Mesendoderm (in vitro differentiated cells): Measurements from ENCODE around the gene LDHD.
A peak's percentile ranks its signal among the peaks of the same experiment; 100 is the strongest.
"Not testable (repeated sequence)": the region's sequence is repeated elsewhere in the genome, so short reads cannot be mapped to it uniquely, and the experiment has no call there.

Source experiments
- DNase-seq: peaks from one replicate; pipeline ENCODE4 v3.0.0; 2013
- H2AK5ac ChIP-seq: 2 replicates; pipeline ENCODE4 v1.6.1; 2013; ENCODE audit warnings: low read length, inconsistent platforms
- H2BK120ac ChIP-seq: 2 replicates; pipeline ENCODE4 v1.6.1; 2013; ENCODE audit warnings: low read depth, mild to moderate bottlenecking, low read length, moderate library complexity, mixed read lengths
- H2BK15ac ChIP-seq: replicated peaks from 2 replicates; pipeline ENCODE4 v1.6.1; 2013; ENCODE audit warnings: low read depth, mild to moderate bottlenecking, moderate library complexity
- H2BK5ac ChIP-seq: 2 replicates; pipeline ENCODE4 v1.6.1; 2013; ENCODE audit warnings: low read length, inconsistent platforms
- H3K18ac ChIP-seq: 2 replicates; pipeline ENCODE4 v1.6.1; 2013; ENCODE audit warnings: mild to moderate bottlenecking, low read length, mixed read lengths
- H3K23ac ChIP-seq: one replicate; pipeline ENCODE4 v1.6.1; 2013; ENCODE audit warnings: low read length
- H3K27ac ChIP-seq: 2 replicates; pipeline ENCODE4 v1.5.1; 2013; ENCODE audit warnings: low read depth, mild to moderate bottlenecking, inconsistent platforms, low read length, moderate library complexity
- H3K27me3 ChIP-seq: 2 replicates; pipeline ENCODE4 v1.6.1; 2013; ENCODE audit warnings: low read length, control low read depth, mild to moderate bottlenecking, inconsistent platforms; ENCODE audit not compliant: insufficient read depth, poor library complexity
- H3K36me3 ChIP-seq: 2 replicates; pipeline ENCODE4 v1.6.1; 2013; ENCODE audit warnings: low read length, inconsistent platforms; ENCODE audit not compliant: control insufficient read depth, insufficient read depth
- H3K4ac ChIP-seq: one replicate; pipeline ENCODE4 v1.6.1; 2013; ENCODE audit warnings: low read depth, mild to moderate bottlenecking, low read length, moderate library complexity
- H3K4me1 ChIP-seq: 2 replicates; pipeline ENCODE4 v1.6.1; 2013; ENCODE audit warnings: low read depth, low read length, inconsistent platforms; ENCODE audit not compliant: control insufficient read depth
- H3K4me2 ChIP-seq: 2 replicates; pipeline ENCODE4 v1.6.1; 2013; ENCODE audit warnings: low read length
- H3K4me3 ChIP-seq: 2 replicates; pipeline ENCODE4 v1.5.1; 2013; ENCODE audit warnings: mild to moderate bottlenecking, low read length
- H3K56ac ChIP-seq: one replicate; pipeline ENCODE4 v1.6.1; 2013; ENCODE audit warnings: low read length
- H3K79me1 ChIP-seq: 2 replicates; pipeline ENCODE4 v1.6.1; 2013; ENCODE audit warnings: low read length, inconsistent platforms
- H3K79me2 ChIP-seq: 2 replicates; pipeline ENCODE4 v1.6.1; 2013; ENCODE audit warnings: mild to moderate bottlenecking, low read length; ENCODE audit not compliant: control insufficient read depth, insufficient read depth
- H3K9ac ChIP-seq: 2 replicates; pipeline ENCODE4 v1.6.1; 2013; ENCODE audit warnings: low read length, inconsistent platforms
- H4K5ac ChIP-seq: one replicate; pipeline ENCODE4 v1.6.1; 2013; ENCODE audit warnings: low read length
- H4K8ac ChIP-seq: one replicate; pipeline ENCODE4 v1.6.1; 2013; ENCODE audit warnings: low read depth, mild to moderate bottlenecking, control low read depth, low read length, moderate library complexity
- WGBS: extraction: QIAGEN DNeasy Blood & Tissue Kit; methylation state at CpG from one replicate; pipeline ENCODE4 v1.1.7; 2013; ENCODE audit warnings: low lambda C conversion rate, missing lambda C conversion rate; ENCODE audit not compliant: insufficient coverage; ENCODE audit errors: extremely low coverage; 5-methylcytosine and 5-hydroxymethylcytosine counted together

Gene LDHD

GRCh38 chr16:75130150-75130771 is 13.7 kb upstream of the LDHD start:
- DNase-seq, result peak; percentile 77
- Histone ChIP-seq H3K27me3 (no peaks in the 10 kb centered on the region), H2BK120ac (no peak overlapping the region), H3K56ac (peak overlapping the region; percentile 70), H3K4me2 (no peak overlapping the region), H3K36me3 (no peaks in the 10 kb centered on the region), H2BK15ac (no peak overlapping the region), H4K5ac (peak overlapping the region; percentile 87), H4K8ac (no peak overlapping the region), H3K4me1 (peaks cover 2% of the 10 kb centered on the region), H3K18ac (no peak overlapping the region), H3K27ac (no peak overlapping the region), H3K79me2 (no peaks in the 10 kb centered on the region), H2BK5ac (peak overlapping the region; percentile 88), H3K9ac (no peak overlapping the region), H3K23ac (no peak overlapping the region), H3K4me3 (no peak overlapping the region), H3K79me1 (no peaks in the 10 kb centered on the region), H2AK5ac (no peak overlapping the region), H3K4ac (no peak overlapping the region)
- WGBS, result no CpG with 5 or more reads among the region's 9 CpGs

DNA sequence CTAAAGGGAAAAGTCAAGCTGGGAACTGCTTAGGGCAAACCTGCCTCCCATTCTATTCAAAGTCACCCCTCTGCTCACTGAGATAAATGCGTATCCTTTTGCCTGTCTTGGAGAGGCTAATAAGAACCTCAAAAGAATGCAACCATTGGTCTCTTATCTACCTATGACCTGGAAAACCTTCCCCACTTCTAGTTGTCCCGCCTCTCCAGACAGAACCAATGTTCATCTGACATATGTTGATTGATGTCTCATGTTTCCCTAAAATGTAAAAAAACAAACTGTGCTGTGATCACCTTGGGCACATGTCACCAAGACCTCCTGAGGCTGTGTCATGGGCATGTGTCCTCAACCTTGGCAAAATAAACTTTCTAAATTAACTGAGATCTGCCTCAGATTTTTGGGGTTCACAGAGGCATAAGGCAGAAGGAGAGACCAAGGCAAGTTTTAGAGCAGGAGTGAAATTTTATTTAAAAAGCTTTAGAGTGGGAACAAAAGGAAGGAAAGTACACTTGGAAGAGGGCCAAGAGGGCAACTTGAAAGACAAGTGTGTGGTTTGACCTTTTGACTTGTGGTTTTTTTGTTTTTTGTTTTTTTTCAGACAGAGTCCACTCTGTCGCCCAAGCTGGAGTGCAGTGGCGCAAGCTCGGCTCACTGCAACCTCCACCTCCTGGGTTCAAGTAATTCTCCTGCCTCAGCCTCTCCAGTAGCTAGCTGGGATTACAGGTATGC is 13.0 kb upstream of the LDHD start:
- H4K5ac ChIP-seq, H3K4me1 ChIP-seq, H3K4me3 ChIP-seq, H3K23ac ChIP-seq, H2BK5ac ChIP-seq, H2AK5ac ChIP-seq, H3K27ac ChIP-seq, H3K18ac ChIP-seq, H2BK120ac ChIP-seq, H3K79me2 ChIP-seq, H2BK15ac ChIP-seq, H4K8ac ChIP-seq, H3K27me3 ChIP-seq, H3K36me3 ChIP-seq, H3K4ac ChIP-seq, H3K4me2 ChIP-seq, H3K9ac ChIP-seq, H3K79me1 ChIP-seq: not testable (repeated sequence)
- DNase-seq, result peak; percentile 72
- H3K56ac ChIP-seq, result peak overlapping the region; percentile 42
- WGBS, result no CpG with 5 or more reads among the region's 5 CpGs

GRCh38 chr16:75127713-75128415 is 11.3 kb upstream of the LDHD start:
- Histone ChIP-seq H3K79me1 (no peaks in the 10 kb centered on the region), H4K5ac (no peak overlapping the region), H2AK5ac (no peak overlapping the region), H3K4me3 (no peak overlapping the region), H3K23ac (no peak overlapping the region), H3K27me3 (no peaks in the 10 kb centered on the region), H3K4me2 (no peak overlapping the region), H3K4me1 (peaks cover 2% of the 10 kb centered on the region), H3K79me2 (no peaks in the 10 kb centered on the region), H2BK120ac (no peak overlapping the region), H3K56ac (no peak overlapping the region), H3K18ac (no peak overlapping the region), H4K8ac (no peak overlapping the region), H2BK5ac (no peak overlapping the region), H3K27ac (no peak overlapping the region), H3K9ac (no peak overlapping the region), H3K4ac (no peak overlapping the region), H3K36me3 (no peaks in the 10 kb centered on the region), H2BK15ac (no peak overlapping the region)
- DNase-seq, result no peak
- no CpG with 5 or more reads among the region's 4 CpGs for WGBS

GRCh38 chr16:75122609-75123008 is 6.0 kb upstream of the LDHD start:
- Histone ChIP-seq H3K36me3 (no peaks in the 10 kb centered on the region), H3K27ac (no peak overlapping the region), H3K79me1 (no peaks in the 10 kb centered on the region), H3K27me3 (no peaks in the 10 kb centered on the region), H2BK5ac (no peak overlapping the region), H4K5ac (no peak overlapping the region), H3K79me2 (no peaks in the 10 kb centered on the region), H3K4me2 (no peak overlapping the region), H3K56ac (no peak overlapping the region), H3K4me3 (no peak overlapping the region), H2AK5ac (no peak overlapping the region), H3K9ac (no peak overlapping the region), H3K4ac (no peak overlapping the region), H2BK15ac (no peak overlapping the region), H4K8ac (no peak overlapping the region), H2BK120ac (no peak overlapping the region), H3K4me1 (peaks cover 5% of the 10 kb centered on the region), H3K23ac (no peak overlapping the region), H3K18ac (no peak overlapping the region)
- no CpG with 5 or more reads among the region's 1 CpG for WGBS
- no peak for DNase-seq

GRCh38 chr16:75121949-75122568 is 5.5 kb upstream of the LDHD start:
- H3K27ac ChIP-seq, result no peak overlapping the region
- H2BK5ac ChIP-seq, result no peak overlapping the region
- H3K9ac ChIP-seq, result no peak overlapping the region
- H2BK15ac ChIP-seq, result no peak overlapping the region
- H3K18ac ChIP-seq, result no peak overlapping the region
- no peak for DNase-seq
- no peak overlapping the region for H4K5ac ChIP-seq
- peaks cover 5% of the 10 kb centered on the region for H3K4me1 ChIP-seq
- no CpG with 5 or more reads among the region's 6 CpGs for WGBS
- H2BK120ac ChIP-seq, result no peak overlapping the region
- no peak overlapping the region for H3K56ac ChIP-seq
- peak overlapping the region; percentile 23 for H3K4me3 ChIP-seq
- H3K4me2 ChIP-seq, result no peak overlapping the region
- H3K79me2 ChIP-seq, result no peaks in the 10 kb centered on the region
- no peaks in the 10 kb centered on the region for H3K27me3 ChIP-seq
- no peaks in the 10 kb centered on the region for H3K79me1 ChIP-seq
- no peak overlapping the region for H2AK5ac ChIP-seq
- no peak overlapping the region for H4K8ac ChIP-seq
- H3K23ac ChIP-seq, result no peak overlapping the region
- no peak overlapping the region for H3K4ac ChIP-seq
- no peaks in the 10 kb centered on the region for H3K36me3 ChIP-seq
